ENCODE data around the gene CALHM3.
"Not testable (repeated sequence)": the region's sequence is repeated elsewhere in the genome, so short reads cannot be mapped to it uniquely, and the experiment has no call there.

Gene CALHM3, protein sequence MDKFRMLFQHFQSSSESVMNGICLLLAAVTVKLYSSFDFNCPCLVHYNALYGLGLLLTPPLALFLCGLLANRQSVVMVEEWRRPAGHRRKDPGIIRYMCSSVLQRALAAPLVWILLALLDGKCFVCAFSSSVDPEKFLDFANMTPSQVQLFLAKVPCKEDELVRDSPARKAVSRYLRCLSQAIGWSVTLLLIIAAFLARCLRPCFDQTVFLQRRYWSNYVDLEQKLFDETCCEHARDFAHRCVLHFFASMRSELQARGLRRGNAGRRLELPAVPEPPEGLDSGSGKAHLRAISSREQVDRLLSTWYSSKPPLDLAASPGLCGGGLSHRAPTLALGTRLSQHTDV

DNA sequence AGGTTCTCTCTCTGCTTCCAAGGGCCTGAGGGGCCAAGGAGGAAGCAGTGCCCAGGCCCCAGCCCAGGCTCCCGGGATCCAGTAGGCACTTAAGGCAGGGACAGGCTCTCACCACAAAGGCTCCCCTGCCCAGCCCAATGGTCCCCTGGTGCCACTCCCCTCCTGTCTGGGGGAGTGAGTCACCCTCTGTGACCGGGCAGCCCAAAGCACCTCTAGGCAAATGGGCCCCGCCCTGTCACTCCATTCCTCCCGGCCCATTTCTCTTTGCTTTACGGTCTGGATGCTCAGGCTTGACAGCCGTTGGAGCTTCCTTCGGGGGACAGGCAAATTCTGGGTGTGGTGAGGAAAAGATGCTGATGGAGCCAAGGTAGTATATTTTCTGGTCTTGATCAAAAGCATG is at the start of gene CALHM3:
Gene CALHM3 (minus strand): TSS at position 106 of the 400 bp plus-strand sequence. CDS start 208 bp downstream, outside the sequence.
- no peak for DNase-seq (ENCODE audit: low spot score)

DNA sequence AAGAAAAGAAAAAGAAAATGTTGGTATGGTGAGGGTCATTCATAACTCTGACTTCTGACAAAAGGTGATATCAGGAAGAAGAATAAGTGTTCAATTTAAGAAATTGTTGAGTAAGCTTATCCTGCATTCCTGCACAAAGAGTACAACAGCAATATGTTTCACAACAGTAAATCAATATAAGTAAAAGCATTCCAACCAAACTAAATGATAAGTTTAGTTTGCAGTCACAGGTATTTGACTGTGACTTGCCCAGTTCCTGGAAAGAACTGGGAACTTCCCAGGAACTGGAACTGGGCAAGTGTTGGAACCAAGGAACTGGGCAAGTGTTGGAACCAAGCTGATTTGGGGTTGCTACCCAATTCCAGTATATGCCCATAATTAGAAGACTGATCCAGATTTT is 49.5 kb upstream of the CALHM3 start:
- DNase-seq (ENCODE audit: low spot score) = no peak

- not testable (repeated sequence) for DNase-seq (ENCODE audit: low spot score)
Observed at GRCh38 chr10:103527476-103527875, 48.4 kb upstream of the CALHM3 start.

GRCh38 chr10:103525901-103526300 is 46.9 kb upstream of the CALHM3 start:
- DNase-seq (ENCODE audit: low spot score) = no peak

DNA sequence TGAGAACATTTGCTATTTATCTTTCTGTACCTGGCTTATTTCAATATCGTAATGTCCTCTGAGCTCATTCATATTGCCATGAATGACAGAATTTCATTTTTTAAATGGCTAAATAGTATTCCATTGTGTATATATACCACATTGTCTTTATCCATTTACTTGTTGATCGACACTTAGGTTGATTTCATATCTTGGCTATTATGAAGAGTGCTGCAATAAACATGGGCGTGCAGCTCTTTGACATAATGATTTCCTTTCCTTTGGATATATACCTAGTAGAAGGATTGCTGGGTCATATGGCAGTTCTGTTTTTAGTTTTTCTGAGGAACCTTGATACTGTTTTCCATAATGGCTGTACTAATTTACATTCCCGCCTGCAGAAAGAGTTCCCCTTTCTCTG is 44.6 kb upstream of the CALHM3 start:
- DNase-seq (ENCODE audit: low spot score) = no peak

DNA sequence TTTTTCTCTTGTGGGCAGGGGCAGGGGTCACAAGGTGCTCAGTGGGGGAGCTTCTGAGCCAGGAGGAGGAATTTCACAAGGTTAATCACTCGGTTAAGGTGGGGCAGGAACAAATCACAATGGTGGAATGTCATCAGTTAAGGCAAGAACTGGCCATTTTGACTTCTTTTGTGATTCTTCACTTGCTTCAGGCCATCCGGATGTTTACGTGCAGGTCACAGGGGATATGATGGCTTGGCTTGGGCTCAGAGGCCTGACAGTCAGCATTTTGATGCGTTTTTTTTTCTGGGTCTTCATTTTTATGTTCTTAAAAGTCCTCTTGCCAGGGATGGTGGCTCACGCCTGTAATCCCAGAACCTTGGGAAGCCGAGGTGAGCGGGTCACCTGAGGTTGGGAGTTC is 43.0 kb upstream of the CALHM3 start:
- DNase-seq (ENCODE audit: low spot score) = not testable (repeated sequence)

GRCh38 chr10:103519798-103520197 is 40.8 kb upstream of the CALHM3 start:
- DNase-seq (ENCODE audit: low spot score) = no peak

DNA sequence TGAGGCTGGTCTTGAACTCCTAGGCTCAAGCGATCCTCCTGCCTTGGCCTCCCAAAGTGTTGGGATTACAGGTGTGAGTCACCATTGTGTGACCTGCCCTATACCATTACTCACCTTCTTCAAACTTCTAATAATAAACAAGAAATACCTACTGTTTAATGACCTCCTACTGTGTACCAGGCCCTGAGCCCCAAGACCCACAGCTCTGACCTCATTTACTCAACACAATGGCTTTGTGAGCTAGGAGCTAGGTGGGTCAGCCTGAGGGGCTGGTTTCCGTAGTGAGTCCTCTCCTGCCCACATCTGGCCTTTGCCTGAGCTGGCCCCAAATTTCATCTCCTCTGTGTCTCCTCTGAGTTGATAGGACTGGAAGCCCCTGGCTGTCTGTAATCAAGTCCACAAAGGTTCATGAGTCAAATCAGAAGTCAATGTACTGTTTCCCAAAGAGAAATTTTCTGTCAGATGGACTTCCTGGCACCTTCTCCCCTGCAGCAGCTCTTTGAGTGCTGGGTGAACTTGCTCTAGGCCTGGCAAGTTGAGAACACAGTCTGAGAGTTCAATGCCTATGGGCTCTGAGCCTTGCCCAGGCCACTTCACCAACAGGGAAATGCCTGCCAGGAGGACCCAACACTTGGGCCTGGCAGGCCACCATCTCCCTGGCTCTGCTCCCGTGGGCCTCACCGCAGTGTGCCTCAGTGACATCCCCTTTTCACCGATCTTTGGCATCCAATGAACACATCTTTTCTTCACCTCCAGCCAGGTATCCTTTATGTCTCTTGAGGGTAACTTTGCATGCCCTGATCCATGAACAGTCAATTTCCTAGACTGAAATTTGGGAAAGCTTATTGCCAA is 38.4 kb upstream of the CALHM3 start:
- no peak for DNase-seq (ENCODE audit: low spot score)

DNA sequence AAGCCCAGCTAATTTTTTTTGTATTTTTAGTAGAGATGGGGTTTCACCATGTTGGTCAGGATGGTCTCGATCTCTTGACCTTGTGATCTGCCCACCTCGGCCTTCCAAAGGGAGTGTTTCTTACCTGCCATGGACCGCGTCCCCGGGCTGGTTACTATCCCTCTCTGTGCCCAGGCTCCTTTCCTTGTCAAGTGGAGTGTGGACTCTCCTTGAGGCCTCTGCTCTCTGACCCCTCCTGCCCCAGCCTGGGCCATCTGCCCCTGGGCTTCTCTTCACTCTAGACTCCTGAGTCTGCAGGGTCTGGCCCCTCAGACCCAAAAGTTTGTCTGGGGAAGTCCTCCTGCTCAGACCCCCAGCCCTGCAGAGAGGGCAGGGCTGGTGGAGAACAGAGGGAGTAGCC is 35.2 kb upstream of the CALHM3 start:
- DNase-seq (ENCODE audit: low spot score) = no peak

DNA sequence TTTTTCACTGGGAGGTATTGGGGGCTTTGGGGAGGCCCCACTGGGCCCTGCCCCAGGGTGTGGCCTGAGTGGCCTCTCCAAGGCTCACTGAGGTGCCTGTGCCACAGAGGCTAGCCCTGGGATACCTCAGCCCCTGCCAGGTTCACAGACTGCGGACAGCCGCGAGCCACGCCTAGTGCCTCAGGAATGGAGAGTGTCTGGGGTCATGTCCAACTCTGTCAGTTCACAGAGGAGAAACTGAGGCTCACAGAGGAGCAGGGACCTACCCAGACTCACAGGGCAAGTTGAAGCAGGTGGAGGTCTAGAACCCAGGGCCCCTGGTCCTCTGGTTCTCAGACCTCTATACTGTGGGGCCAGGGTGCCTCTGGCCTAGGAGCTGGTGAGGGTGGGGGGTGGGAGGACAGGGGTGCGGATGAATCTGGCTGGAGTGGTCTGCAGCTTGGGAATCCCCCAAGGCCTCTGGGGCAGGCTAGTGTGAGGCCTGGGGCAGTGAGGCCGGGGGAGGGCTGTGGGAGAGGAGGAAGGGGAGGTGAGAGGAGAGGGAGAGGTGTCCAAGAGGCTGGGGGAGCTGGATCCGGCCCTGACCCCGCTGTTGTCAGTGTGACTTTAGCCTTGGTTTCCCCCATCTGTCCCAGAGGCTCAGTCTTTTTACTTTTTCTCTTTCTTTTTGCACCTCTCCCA is 34.5 kb upstream of the CALHM3 start:
- no peak for DNase-seq (ENCODE audit: low spot score)

DNA sequence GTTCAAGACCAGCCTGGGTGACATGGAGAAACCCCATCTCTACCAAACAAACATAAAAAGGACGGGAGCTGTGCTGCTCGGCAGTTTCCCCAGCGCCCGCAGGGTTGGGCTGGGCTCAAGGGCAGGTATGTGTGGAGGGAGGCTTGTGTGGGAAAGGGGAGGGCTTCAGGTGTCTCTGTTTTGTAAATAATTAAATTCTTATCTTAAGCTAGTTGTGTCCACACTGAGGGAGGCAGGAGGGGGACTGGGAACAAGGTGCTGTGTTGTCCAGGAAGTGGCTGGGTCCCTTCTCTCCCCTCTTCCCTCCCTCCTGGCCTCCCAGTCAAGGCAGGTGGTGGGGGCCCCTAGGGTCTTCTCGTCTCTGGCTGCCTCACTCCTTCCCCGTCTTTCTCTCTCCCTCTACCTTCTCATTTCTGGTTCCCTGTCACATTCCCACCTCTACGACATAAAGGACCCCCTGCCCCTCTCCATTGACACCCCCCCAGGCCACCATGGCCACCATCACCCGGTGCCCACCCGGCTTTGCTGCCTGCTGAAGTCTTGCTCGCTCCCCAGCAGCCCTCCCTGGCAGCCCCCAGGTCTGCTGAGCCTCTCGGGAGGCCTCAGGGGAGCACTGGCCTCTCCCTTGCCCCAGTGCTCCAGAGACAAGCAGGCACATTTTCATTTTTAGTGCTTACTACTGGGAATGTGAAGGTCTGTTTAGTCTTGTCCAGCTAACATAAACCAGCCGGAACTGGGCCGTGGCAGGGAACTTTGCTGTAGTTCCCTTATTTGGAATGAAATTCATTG is 33.7 kb upstream of the CALHM3 start:
- peak; percentile 9 for DNase-seq (ENCODE audit: low spot score)

DNA sequence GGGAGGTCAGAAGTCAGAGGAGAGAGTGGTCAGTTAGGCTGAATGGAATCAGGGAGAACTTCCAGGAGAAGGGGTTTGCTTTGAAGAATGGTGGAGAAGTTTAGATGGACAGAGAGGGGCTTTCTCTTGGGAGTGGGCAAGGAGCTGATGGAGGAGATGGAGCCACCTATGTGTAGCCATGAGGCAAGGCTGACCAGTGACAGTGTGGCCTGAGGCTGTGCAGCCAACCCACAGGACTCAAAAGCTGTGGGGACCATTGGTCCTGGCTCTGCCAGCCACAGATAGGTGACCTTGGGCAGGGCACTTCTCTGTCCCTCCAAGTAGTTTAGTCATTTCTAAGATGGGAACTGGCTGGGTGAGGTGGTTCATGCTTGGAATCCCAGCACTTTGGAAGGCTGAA is 33.1 kb upstream of the CALHM3 start:
- peak; percentile 0 for DNase-seq (ENCODE audit: low spot score)

- DNase-seq (ENCODE audit: low spot score) = no peak
Observed at GRCh38 chr10:103510791-103511752, 32.0 kb upstream of the CALHM3 start.

- no peak for DNase-seq (ENCODE audit: low spot score)
Observed at GRCh38 chr10:103510046-103510685, 31.1 kb upstream of the CALHM3 start.

DNA sequence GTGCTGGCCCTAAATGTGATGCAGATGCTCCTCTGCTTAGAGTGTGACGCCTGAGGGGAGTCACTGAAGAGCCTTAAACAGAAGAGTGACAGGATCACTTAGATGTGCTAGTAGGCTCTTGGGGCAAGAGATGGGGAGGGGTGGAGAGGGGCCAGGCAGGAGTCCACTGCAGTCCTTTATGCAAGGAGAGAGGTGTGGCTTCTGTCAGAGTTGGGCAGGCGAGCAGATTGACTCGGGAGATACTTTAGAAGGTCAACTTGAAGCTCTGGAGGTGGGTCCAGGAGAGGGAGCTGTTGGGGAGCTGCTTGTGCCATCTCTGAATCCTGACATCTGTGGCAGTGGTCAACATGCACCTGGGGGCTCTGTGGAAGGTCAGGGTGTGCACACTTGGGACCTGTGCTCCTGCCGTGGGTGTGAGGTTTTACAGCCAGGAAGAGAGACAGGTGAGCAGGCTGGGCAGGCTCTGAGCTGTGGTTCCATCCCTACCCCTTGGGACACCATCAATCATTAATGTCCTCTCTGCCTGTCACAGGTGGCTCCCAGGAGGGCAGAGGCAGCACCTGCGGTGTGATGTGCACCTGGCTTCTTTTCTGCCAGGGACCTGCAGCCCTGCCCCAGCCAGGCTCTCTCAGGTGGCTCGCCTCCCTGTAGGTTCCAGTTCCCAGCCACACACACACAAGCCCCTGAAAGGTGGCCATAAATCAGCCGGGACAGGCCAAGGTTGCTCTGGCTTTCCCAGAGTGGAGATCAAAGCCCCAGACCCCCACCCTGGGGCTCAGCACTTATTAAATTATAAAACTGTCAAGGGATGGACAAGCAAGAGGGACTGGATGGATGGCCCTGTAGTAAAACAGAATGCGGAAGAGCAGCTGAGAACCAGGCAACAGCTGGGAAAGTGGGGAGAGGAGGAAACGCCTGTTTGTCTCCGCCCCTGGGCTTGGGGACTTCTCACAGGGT is 28.5 kb upstream of the CALHM3 start:
- peak; percentile 48 for DNase-seq (ENCODE audit: low spot score)

DNA sequence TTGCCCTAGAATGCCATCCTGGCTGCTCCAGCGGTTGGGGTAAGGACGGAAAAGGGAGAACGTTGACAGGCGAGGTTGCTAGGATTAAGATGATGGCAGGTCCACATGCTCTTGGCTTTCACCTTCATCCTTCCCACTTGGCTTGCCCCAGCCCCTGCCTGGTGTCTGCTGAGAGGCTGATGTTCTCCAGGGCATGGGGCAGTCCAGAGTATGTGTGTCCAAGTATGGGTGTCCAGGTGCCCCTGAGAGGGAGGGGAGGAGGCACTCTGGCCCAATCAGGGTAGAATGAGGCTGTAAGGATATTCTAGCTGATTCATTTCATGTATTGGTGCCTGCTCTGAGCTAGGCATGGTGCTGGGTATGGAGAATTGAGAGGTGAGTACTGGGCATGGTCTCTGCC is 27.0 kb upstream of the CALHM3 start:
- no peak for DNase-seq (ENCODE audit: low spot score)

DNA sequence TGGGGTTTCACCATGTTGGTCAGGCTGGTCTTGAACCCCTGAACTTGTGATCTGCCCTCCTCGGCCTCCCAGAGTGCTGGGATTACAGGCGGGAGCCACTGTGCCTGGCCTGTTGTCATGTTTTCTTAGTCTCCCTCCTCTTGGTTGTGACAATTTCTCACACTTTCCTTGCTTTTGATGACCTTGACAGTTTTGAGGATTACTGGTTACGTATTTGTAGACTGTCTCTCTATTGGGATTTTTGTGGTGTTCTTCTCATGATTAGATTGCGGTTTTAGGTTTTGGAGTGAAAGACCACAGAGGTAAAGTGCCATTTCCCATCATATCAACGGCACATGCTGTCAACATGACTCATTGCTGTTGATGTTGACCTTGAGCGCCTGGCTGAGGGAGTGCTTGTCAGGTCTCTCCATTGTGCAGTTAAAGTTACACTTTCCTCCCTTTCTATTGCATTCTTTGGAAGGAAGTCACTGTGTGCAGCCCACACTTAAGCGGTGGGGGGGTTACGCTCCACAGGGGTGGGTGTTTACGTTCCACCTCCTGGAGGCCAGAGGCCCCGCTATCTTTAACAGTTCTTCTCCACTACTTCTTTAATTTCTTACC is 25.2 kb upstream of the CALHM3 start:
- peak; percentile 51 for DNase-seq (ENCODE audit: low spot score)

- not testable (repeated sequence) for DNase-seq (ENCODE audit: low spot score)
Observed at GRCh38 chr10:103503777-103504176, 24.7 kb upstream of the CALHM3 start.
